Cardiac muscle cell (in vitro differentiated cells and primary cell): Measurements from ENCODE around the gene EOLA1. TPM values are rescaled to one million over a fixed set of nuclear protein-coding genes. Genes with fewer than 3 reads are reported as not detected.
"Not testable (repeated sequence)": the region's sequence is repeated elsewhere in the genome, so short reads cannot be mapped to it uniquely, and the experiment has no call there.

ENCODE experiments used
- DNase-seq, 2 donors: peaks; one replicate each; pipeline versions ENCODE4 v3.0.0 to v3.0.0-alpha.2; 2010 to 2017; ENCODE audit warnings: low read depth in 1 of 2, low spot score in 1 of 2
- H3K27ac ChIP-seq: fragments of 200-600 bp; sonication (generic); 2 replicates; pipeline ENCODE4 v1.5.1; 2016
- H3K27me3 ChIP-seq: fragments of 200-600 bp; sonication (generic); 2 replicates; pipeline ENCODE4 v1.6.0; 2016; ENCODE audit warnings: control low read depth
- H3K36me3 ChIP-seq: fragments of 200-600 bp; sonication (generic); 2 replicates; pipeline ENCODE4 v1.5.1; 2016; ENCODE audit warnings: control low read depth
- H3K4me1 ChIP-seq: fragments of 200-600 bp; sonication (generic); 2 replicates; pipeline ENCODE4 v1.8.1; 2017; ENCODE audit warnings: low read depth, mild to moderate bottlenecking, mixed run types
- H3K4me3 ChIP-seq: fragments of 200-600 bp; sonication (generic); 2 replicates; pipeline ENCODE4 v1.5.1; 2016; ENCODE audit warnings: mild to moderate bottlenecking
- H3K9me3 ChIP-seq: fragments of 200-600 bp; sonication (generic); 2 replicates; pipeline ENCODE4 v1.5.1; 2017; ENCODE audit warnings: low read depth, mild to moderate bottlenecking, control low read depth
- polyA plus RNA-seq: library from polyadenylated mRNA; unstranded; fragments of >200 nt; fragmentation: Nextera tagmentation; extraction: Ambion mirVana; gene quantifications from 2 replicates; pipeline ENCODE4 v1.2.1, GENCODE V29; 2016
- total RNA-seq: library from RNA; depleted of rRNA; stranded (reverse); fragments of >200 nt; gene quantifications from 2 replicates; pipeline ENCODE4 v1.2.3, GENCODE V29; 2016
- TF ChIP-seq, protein P1 (sequence below): IDR thresholded peaks from 2 replicates; pipeline ENCODE4 v1.5.1; 2012; ENCODE audit warnings: low read depth, mild to moderate bottlenecking, low read length

Gene EOLA1
- total and polyA plus RNA-seq, 2 experiments from 2014 or later, result 14.2 to 15.1 TPM

- H3K36me3 ChIP-seq, result peaks cover 2% of the 10 kb centered on the region
- no peaks in the 10 kb centered on the region for H3K4me1 ChIP-seq
- DNase-seq, result peak in 1 of 2 donors; percentile 39
- H3K27ac ChIP-seq, result no peak overlapping the region
- no peak overlapping the region for H3K4me3 ChIP-seq
- H3K27me3 ChIP-seq, result no peaks in the 10 kb centered on the region
- no peaks in the 10 kb centered on the region for H3K9me3 ChIP-seq
- TF ChIP-seq, protein P1, sequence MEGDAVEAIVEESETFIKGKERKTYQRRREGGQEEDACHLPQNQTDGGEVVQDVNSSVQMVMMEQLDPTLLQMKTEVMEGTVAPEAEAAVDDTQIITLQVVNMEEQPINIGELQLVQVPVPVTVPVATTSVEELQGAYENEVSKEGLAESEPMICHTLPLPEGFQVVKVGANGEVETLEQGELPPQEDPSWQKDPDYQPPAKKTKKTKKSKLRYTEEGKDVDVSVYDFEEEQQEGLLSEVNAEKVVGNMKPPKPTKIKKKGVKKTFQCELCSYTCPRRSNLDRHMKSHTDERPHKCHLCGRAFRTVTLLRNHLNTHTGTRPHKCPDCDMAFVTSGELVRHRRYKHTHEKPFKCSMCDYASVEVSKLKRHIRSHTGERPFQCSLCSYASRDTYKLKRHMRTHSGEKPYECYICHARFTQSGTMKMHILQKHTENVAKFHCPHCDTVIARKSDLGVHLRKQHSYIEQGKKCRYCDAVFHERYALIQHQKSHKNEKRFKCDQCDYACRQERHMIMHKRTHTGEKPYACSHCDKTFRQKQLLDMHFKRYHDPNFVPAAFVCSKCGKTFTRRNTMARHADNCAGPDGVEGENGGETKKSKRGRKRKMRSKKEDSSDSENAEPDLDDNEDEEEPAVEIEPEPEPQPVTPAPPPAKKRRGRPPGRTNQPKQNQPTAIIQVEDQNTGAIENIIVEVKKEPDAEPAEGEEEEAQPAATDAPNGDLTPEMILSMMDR, result no peak
Measured at GRCh38 chrX:149495573-149496071, 45.2 kb upstream of the EOLA1 start.

- H3K4me1 ChIP-seq, result no peaks in the 10 kb centered on the region
- H3K9me3 ChIP-seq, result no peaks in the 10 kb centered on the region
- no peak overlapping the region for H3K27ac ChIP-seq
- DNase-seq, result no peak
- TF ChIP-seq, protein P1, result no peak
- H3K27me3 ChIP-seq, result no peaks in the 10 kb centered on the region
- no peak overlapping the region for H3K4me3 ChIP-seq
- H3K36me3 ChIP-seq, result peaks cover 2% of the 10 kb centered on the region
Measured at GRCh38 chrX:149497054-149497453, 43.8 kb upstream of the EOLA1 start.

- Histone ChIP-seq H3K27ac (no peak overlapping the region), H3K27me3 (no peaks in the 10 kb centered on the region), H3K4me3 (no peak overlapping the region), H3K9me3 (no peaks in the 10 kb centered on the region), H3K36me3 (peaks cover 2% of the 10 kb centered on the region), H3K4me1 (no peaks in the 10 kb centered on the region)
- TF ChIP-seq, protein P1, result no peak
- no peak for DNase-seq
Measured at GRCh38 chrX:149497626-149498025, 43.2 kb upstream of the EOLA1 start.

- H3K27ac ChIP-seq, result no peak overlapping the region
- no peaks in the 10 kb centered on the region for H3K9me3 ChIP-seq
- no peak for DNase-seq
- no peaks in the 10 kb centered on the region for H3K4me1 ChIP-seq
- H3K36me3 ChIP-seq, result peaks cover 2% of the 10 kb centered on the region
- no peak overlapping the region for H3K4me3 ChIP-seq
- TF ChIP-seq, protein P1, result no peak
- no peaks in the 10 kb centered on the region for H3K27me3 ChIP-seq
Measured at GRCh38 chrX:149498767-149499166, 42.0 kb upstream of the EOLA1 start.

- H3K4me3 ChIP-seq, result no peak overlapping the region
- no peaks in the 10 kb centered on the region for H3K4me1 ChIP-seq
- no peaks in the 10 kb centered on the region for H3K9me3 ChIP-seq
- H3K27ac ChIP-seq, result no peak overlapping the region
- TF ChIP-seq, protein P1, result no peak
- DNase-seq, result no peak
- H3K27me3 ChIP-seq, result no peaks in the 10 kb centered on the region
- peaks cover 2% of the 10 kb centered on the region for H3K36me3 ChIP-seq
Measured at GRCh38 chrX:149499766-149500165, 41.0 kb upstream of the EOLA1 start.

DNA sequence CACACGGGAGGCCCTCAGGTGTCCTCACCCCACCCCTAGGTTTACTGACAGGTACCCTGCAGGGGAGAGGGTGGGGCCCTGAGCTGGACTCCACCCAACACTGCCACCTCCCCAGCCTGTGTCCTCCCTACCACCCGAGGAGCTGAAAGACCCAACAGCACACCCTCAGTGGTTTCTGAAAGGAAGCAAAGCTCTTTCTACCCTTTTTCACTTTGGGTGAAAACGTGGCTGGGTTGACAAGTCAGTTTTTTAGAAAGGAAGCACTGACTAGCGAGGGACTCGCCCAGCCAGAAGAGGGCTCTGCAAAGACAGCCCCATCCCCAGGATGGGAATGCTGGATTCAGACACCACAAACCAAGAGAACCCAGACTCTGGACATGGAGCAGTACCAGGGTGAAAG, 37.9 kb upstream of the EOLA1 start:
- H3K4me1 ChIP-seq, H3K27me3 ChIP-seq, DNase-seq, H3K36me3 ChIP-seq, H3K4me3 ChIP-seq, H3K27ac ChIP-seq, H3K9me3 ChIP-seq: not testable (repeated sequence)

- H3K9me3 ChIP-seq, H3K36me3 ChIP-seq, H3K4me3 ChIP-seq, H3K27ac ChIP-seq, H3K27me3 ChIP-seq, H3K4me1 ChIP-seq: not testable (repeated sequence)
- peak in 1 of 2 donors; percentile 60 for DNase-seq
Measured at GRCh38 chrX:149503446-149503845, 37.4 kb upstream of the EOLA1 start.
